Measurements from ENCODE around the gene GAS2L2. TPM values are rescaled to one million over a fixed set of nuclear protein-coding genes. Genes with fewer than 3 reads are reported as not detected.
A peak's percentile ranks its signal among the peaks of the same experiment; 100 is the strongest.

The GAS2L2 gene
- total RNA-seq (2014; rRNA removed; shearing (Covaris generic)) (not detected in 2 replicates), polyA plus RNA-seq (2016; fragmentation: Nextera tagmentation; extraction: Ambion mirVana) (0.06 TPM in 1 of 2 replicates, not detected in the other)
- long read RNA-seq, result 0 reads

DNA sequence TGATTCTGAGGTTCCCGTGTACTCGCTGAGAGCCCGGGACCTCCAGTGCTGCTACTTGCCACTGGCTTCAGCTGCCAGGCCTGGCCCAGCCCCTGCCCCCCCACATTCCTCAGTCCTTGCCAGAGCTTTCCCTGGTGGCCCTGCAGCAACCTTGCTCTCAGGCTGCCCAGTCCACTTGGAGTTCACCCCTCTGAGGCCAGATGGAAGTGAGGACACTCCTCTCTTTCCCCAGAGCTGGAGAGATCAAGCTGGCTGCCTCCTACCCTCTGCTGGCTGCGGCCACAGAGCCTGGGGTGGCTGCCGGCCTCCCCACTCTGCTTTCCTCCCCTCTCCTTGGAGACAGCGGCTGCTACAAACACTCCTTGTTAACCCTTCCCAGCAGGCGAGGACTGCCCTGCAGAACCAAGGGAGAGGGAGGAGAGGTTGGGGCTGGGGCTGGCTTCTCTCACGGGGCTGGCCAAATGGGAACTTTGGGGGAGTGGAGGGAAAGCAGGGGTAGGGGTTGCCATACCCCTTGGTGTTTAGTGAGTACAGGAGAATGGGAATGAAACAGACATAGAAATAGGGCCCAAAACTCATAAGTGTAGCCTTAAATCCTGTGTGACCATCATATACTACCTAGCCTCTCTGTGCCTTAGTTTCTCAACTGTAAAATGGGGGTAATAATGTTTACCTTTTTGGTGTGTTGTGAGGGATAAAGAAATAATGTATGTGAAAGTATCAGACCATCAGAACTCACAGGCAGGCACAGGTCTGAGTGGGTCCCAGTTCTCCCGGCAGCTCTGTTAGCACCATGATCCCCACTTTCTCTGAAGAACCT is at the start of gene GAS2L2:
GAS2L2 (minus strand) TSS at position 295 of the 820 bp plus-strand sequence. CDS start 389 bp downstream, outside the sequence.
- ATAC-seq, result peak; percentile 31
- no peak within 1 kb of the TSS for H3K27ac Mint-ChIP-seq
- peaks cover 24% of the 10 kb centered on the region for H3K27me3 ChIP-seq (ENCODE audit: insufficient read depth)

More for the DNA sequence above, at the start of gene GAS2L2:
- no peaks in the 10 kb centered on the region for H3K9me3 Mint-ChIP-seq
- peaks cover 6% of the 10 kb centered on the region; the same call in 1 of the 2 replicates for H3K4me1 ChIP-seq (ENCODE audit: insufficient read depth)
- H3F3A ChIP-seq (replicated peaks; ENCODE audit: low read depth), result no peaks in the 10 kb centered on the region
- H2AFZ ChIP-seq, result peak within 1 kb of the TSS; percentile 32; the same call in 1 of the 2 replicates
- no peak within 1 kb of the TSS for H3K4me2 ChIP-seq
- no peak within 1 kb of the TSS for H3K4me3 Mint-ChIP-seq
- no peaks in the 10 kb centered on the region for H3K36me3 Mint-ChIP-seq (ENCODE audit: low read depth)
- H3K27me3 Mint-ChIP-seq (ENCODE audit: insufficient read depth, low read depth, poor library complexity), result peaks cover 31% of the 10 kb centered on the region
- no peak for DNase-seq (ENCODE audit: low spot score)
- no peaks in the 10 kb centered on the region for H3K79me2 ChIP-seq (replicated peaks; ENCODE audit: insufficient read depth)
- H3K9me2 ChIP-seq (ENCODE audit: insufficient read depth), result no peaks in the 10 kb centered on the region
- peaks cover 29% of the 10 kb centered on the region for H3K4me1 Mint-ChIP-seq
- H3K27ac ChIP-seq (ENCODE audit: low read depth), result no peak within 1 kb of the TSS
- H3K4me3 ChIP-seq, result no peak within 1 kb of the TSS
- TF ChIP-seq REST (IDR thresholded peaks at IDR 0.05; ENCODE audit: unreplicated experiment) (no peak), ETS1 (IDR thresholded peaks at IDR 0.05) (no peak), CREB1 (CRISPR knock-in tag; IDR thresholded peaks at IDR 0.05; ENCODE audit: low read depth) (no peak), EZH2phosphoT487 (IDR thresholded peaks at IDR 0.05; ENCODE audit: unreplicated experiment) (no peak), ZNF331 (CRISPR knock-in tag; IDR thresholded peaks at IDR 0.05; ENCODE audit: low read depth) (no peak), POLR2AphosphoS5 (IDR thresholded peaks at IDR 0.05; ENCODE audit: low read depth) (no peak), EZH2 (IDR thresholded peaks at IDR 0.05; ENCODE audit: low read depth, unreplicated experiment) (no peak), STAT1 (IDR thresholded peaks at IDR 0.05; ENCODE audit: unreplicated experiment) (no peak), JUNB (IDR thresholded peaks at IDR 0.05; ENCODE audit: unreplicated experiment) (no peak), ZNF114 (CRISPR knock-in tag; IDR thresholded peaks at IDR 0.05) (no peak), NANOG (IDR thresholded peaks at IDR 0.05; ENCODE audit: borderline replicate concordance) (no peak)
- TF ChIP-seq, protein P1, sequence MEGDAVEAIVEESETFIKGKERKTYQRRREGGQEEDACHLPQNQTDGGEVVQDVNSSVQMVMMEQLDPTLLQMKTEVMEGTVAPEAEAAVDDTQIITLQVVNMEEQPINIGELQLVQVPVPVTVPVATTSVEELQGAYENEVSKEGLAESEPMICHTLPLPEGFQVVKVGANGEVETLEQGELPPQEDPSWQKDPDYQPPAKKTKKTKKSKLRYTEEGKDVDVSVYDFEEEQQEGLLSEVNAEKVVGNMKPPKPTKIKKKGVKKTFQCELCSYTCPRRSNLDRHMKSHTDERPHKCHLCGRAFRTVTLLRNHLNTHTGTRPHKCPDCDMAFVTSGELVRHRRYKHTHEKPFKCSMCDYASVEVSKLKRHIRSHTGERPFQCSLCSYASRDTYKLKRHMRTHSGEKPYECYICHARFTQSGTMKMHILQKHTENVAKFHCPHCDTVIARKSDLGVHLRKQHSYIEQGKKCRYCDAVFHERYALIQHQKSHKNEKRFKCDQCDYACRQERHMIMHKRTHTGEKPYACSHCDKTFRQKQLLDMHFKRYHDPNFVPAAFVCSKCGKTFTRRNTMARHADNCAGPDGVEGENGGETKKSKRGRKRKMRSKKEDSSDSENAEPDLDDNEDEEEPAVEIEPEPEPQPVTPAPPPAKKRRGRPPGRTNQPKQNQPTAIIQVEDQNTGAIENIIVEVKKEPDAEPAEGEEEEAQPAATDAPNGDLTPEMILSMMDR (conservative IDR thresholded peaks at IDR 0.05; ENCODE audit: low read depth in 2 of 2), result no peak
- TF ChIP-seq, protein P2, sequence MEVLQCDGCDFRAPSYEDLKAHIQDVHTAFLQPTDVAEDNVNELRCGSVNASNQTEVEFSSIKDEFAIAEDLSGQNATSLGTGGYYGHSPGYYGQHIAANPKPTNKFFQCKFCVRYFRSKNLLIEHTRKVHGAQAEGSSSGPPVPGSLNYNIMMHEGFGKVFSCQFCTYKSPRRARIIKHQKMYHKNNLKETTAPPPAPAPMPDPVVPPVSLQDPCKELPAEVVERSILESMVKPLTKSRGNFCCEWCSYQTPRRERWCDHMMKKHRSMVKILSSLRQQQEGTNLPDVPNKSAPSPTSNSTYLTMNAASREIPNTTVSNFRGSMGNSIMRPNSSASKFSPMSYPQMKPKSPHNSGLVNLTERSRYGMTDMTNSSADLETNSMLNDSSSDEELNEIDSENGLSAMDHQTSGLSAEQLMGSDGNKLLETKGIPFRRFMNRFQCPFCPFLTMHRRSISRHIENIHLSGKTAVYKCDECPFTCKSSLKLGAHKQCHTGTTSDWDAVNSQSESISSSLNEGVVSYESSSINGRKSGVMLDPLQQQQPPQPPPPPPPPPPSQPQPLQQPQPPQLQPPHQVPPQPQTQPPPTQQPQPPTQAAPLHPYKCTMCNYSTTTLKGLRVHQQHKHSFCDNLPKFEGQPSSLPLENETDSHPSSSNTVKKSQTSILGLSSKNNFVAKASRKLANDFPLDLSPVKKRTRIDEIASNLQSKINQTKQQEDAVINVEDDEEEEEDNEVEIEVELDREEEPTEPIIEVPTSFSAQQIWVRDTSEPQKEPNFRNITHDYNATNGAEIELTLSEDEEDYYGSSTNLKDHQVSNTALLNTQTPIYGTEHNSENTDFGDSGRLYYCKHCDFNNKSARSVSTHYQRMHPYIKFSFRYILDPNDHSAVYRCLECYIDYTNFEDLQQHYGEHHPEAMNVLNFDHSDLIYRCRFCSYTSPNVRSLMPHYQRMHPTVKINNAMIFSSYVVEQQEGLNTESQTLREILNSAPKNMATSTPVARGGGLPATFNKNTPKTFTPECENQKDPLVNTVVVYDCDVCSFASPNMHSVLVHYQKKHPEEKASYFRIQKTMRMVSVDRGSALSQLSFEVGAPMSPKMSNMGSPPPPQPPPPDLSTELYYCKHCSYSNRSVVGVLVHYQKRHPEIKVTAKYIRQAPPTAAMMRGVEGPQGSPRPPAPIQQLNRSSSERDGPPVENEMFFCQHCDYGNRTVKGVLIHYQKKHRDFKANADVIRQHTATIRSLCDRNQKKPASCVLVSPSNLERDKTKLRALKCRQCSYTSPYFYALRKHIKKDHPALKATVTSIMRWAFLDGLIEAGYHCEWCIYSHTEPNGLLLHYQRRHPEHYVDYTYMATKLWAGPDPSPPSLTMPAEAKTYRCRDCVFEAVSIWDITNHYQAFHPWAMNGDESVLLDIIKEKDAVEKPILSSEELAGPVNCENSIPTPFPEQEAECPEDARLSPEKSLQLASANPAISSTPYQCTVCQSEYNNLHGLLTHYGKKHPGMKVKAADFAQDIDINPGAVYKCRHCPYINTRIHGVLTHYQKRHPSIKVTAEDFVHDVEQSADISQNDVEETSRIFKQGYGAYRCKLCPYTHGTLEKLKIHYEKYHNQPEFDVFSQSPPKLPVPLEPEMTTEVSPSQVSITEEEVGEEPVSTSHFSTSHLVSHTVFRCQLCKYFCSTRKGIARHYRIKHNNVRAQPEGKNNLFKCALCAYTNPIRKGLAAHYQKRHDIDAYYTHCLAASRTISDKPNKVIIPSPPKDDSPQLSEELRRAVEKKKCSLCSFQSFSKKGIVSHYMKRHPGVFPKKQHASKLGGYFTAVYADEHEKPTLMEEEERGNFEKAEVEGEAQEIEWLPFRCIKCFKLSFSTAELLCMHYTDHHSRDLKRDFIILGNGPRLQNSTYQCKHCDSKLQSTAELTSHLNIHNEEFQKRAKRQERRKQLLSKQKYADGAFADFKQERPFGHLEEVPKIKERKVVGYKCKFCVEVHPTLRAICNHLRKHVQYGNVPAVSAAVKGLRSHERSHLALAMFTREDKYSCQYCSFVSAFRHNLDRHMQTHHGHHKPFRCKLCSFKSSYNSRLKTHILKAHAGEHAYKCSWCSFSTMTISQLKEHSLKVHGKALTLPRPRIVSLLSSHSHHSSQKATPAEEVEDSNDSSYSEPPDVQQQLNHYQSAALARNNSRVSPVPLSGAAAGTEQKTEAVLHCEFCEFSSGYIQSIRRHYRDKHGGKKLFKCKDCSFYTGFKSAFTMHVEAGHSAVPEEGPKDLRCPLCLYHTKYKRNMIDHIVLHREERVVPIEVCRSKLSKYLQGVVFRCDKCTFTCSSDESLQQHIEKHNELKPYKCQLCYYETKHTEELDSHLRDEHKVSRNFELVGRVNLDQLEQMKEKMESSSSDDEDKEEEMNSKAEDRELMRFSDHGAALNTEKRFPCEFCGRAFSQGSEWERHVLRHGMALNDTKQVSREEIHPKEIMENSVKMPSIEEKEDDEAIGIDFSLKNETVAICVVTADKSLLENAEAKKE (CRISPR knock-in tag; IDR thresholded peaks at IDR 0.05), result no peak
- no peaks in the 10 kb centered on the region for H4K20me1 ChIP-seq (replicated peaks; ENCODE audit: insufficient read depth)
- H3K36me3 ChIP-seq (ENCODE audit: insufficient read depth), result no peaks in the 10 kb centered on the region

Measured in GM23338 (cell line).